Measurements from ENCODE around the gene NPM1.

Gene NPM1

DNA sequence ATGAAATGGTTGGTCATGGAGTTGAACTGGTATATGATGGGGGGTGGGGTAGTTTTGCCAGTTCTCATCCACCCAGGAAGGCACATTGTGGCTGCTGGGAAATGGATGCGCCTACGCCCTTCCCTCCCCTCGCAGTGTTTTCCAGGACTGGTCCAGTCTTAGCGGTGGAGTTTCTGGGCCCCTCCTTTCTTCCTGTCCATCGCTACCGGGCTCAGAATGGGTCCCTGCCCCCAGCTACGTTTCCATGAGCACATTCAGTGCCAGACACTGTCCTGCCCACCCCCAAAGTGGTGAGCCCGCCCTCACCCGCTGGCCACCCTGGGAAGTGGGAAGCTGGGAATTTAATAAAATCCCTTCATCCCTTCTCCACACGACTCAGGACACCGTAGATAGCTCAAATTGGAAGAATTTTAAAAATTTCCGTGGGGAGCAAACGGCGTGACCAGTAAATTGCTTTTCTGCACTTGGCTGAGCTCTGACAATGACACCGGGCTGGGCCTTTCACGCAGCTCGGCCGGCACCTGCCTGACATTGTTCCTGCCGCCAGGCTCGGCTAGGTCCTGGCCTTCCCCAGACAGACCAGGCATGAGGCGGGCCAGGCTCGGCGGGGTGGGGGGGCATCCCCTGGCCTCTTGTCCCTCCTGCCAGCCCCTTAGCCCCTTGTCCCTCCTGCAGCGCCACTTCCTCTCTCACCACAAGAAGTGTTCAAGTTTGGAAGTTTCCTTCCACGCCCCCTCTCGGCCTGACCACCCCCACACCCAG is 35.4 kb downstream of the NPM1 start:
- no peak for ATAC-seq
- TF ChIP-seq SNAI2 (CRISPR knock-in tag; IDR thresholded peaks at IDR 0.05) = no peak
- TF ChIP-seq, protein P1, sequence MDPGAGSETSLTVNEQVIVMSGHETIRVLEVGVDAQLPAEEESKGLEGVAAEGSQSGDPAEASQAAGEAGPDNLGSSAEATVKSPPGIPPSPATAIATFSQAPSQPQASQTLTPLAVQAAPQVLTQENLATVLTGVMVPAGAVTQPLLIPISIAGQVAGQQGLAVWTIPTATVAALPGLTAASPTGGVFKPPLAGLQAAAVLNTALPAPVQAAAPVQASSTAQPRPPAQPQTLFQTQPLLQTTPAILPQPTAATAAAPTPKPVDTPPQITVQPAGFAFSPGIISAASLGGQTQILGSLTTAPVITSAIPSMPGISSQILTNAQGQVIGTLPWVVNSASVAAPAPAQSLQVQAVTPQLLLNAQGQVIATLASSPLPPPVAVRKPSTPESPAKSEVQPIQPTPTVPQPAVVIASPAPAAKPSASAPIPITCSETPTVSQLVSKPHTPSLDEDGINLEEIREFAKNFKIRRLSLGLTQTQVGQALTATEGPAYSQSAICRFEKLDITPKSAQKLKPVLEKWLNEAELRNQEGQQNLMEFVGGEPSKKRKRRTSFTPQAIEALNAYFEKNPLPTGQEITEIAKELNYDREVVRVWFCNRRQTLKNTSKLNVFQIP (CRISPR knock-in tag; IDR thresholded peaks at IDR 0.05; ENCODE audit: borderline replicate concordance, low read depth) = no peak
- TF ChIP-seq BACH2 (CRISPR knock-in tag; IDR thresholded peaks at IDR 0.05; ENCODE audit: borderline replicate concordance) = no peak

DNA sequence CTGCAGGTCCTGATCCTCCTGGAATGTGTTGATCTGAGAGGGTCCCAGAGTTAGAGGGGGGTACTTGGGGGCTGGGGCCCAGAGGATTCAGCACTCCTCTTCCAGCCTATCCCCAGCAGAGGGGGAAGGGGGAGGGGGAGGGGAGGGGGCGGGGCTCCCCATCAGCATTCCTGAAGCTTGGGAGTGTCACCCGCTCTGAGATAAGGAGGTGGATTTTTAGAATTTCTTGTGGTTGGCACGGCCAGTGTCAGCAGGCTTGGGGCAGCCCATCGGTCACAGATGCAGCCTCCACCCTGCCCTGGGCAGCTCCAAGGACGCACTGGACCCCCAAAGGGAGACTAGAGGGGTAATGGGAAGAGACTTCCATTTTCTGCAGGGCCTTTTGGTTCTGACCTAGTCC is 37.1 kb downstream of the NPM1 start:
- TF ChIP-seq OSR1 (CRISPR knock-in tag; IDR thresholded peaks at IDR 0.05) (no peak), ESRRG (CRISPR knock-in tag; IDR thresholded peaks at IDR 0.05) (no peak), BACH2 (CRISPR knock-in tag; IDR thresholded peaks at IDR 0.05; ENCODE audit: borderline replicate concordance) (no peak), ZFP3 (CRISPR knock-in tag; IDR thresholded peaks at IDR 0.05) (no peak), TCF4 (CRISPR knock-in tag; IDR thresholded peaks at IDR 0.05; ENCODE audit: borderline replicate concordance) (no peak), SNAI2 (CRISPR knock-in tag; IDR thresholded peaks at IDR 0.05) (no peak), ZNF8 (CRISPR knock-in tag; IDR thresholded peaks at IDR 0.05) (no peak), ISL1 (CRISPR knock-in tag; IDR thresholded peaks at IDR 0.05) (no peak), PPARA (CRISPR knock-in tag; IDR thresholded peaks at IDR 0.05; ENCODE audit: borderline replicate concordance) (no peak), RARB (CRISPR knock-in tag; IDR thresholded peaks at IDR 0.05) (no peak), ZC3H10 (CRISPR knock-in tag; IDR thresholded peaks at IDR 0.05) (no peak), GLIS3 (CRISPR knock-in tag; IDR thresholded peaks at IDR 0.05) (no peak), ZNF70 (CRISPR knock-in tag; IDR thresholded peaks at IDR 0.05) (no peak), TOX (CRISPR knock-in tag; IDR thresholded peaks at IDR 0.05; ENCODE audit: borderline replicate concordance) (no peak)
- TF ChIP-seq, protein P2, sequence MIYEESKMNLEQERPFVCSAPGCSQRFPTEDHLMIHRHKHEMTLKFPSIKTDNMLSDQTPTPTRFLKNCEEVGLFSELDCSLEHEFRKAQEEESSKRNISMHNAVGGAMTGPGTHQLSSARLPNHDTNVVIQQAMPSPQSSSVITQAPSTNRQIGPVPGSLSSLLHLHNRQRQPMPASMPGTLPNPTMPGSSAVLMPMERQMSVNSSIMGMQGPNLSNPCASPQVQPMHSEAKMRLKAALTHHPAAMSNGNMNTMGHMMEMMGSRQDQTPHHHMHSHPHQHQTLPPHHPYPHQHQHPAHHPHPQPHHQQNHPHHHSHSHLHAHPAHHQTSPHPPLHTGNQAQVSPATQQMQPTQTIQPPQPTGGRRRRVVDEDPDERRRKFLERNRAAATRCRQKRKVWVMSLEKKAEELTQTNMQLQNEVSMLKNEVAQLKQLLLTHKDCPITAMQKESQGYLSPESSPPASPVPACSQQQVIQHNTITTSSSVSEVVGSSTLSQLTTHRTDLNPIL (CRISPR knock-in tag; IDR thresholded peaks at IDR 0.05; ENCODE audit: low read depth) = no peak
- TF ChIP-seq, protein P3, sequence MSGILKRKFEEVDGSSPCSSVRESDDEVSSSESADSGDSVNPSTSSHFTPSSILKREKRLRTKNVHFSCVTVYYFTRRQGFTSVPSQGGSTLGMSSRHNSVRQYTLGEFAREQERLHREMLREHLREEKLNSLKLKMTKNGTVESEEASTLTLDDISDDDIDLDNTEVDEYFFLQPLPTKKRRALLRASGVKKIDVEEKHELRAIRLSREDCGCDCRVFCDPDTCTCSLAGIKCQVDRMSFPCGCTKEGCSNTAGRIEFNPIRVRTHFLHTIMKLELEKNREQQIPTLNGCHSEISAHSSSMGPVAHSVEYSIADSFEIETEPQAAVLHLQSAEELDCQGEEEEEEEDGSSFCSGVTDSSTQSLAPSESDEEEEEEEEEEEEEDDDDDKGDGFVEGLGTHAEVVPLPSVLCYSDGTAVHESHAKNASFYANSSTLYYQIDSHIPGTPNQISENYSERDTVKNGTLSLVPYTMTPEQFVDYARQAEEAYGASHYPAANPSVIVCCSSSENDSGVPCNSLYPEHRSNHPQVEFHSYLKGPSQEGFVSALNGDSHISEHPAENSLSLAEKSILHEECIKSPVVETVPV (CRISPR knock-in tag; IDR thresholded peaks at IDR 0.05) = no peak
- TF ChIP-seq, protein P4, sequence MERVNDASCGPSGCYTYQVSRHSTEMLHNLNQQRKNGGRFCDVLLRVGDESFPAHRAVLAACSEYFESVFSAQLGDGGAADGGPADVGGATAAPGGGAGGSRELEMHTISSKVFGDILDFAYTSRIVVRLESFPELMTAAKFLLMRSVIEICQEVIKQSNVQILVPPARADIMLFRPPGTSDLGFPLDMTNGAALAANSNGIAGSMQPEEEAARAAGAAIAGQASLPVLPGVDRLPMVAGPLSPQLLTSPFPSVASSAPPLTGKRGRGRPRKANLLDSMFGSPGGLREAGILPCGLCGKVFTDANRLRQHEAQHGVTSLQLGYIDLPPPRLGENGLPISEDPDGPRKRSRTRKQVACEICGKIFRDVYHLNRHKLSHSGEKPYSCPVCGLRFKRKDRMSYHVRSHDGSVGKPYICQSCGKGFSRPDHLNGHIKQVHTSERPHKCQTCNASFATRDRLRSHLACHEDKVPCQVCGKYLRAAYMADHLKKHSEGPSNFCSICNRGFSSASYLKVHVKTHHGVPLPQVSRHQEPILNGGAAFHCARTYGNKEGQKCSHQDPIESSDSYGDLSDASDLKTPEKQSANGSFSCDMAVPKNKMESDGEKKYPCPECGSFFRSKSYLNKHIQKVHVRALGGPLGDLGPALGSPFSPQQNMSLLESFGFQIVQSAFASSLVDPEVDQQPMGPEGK (CRISPR knock-in tag; IDR thresholded peaks at IDR 0.05; ENCODE audit: borderline replicate concordance) = no peak
- TF ChIP-seq, protein P1 (CRISPR knock-in tag; IDR thresholded peaks at IDR 0.05; ENCODE audit: borderline replicate concordance, low read depth) = no peak
- no peak for ATAC-seq

DNA sequence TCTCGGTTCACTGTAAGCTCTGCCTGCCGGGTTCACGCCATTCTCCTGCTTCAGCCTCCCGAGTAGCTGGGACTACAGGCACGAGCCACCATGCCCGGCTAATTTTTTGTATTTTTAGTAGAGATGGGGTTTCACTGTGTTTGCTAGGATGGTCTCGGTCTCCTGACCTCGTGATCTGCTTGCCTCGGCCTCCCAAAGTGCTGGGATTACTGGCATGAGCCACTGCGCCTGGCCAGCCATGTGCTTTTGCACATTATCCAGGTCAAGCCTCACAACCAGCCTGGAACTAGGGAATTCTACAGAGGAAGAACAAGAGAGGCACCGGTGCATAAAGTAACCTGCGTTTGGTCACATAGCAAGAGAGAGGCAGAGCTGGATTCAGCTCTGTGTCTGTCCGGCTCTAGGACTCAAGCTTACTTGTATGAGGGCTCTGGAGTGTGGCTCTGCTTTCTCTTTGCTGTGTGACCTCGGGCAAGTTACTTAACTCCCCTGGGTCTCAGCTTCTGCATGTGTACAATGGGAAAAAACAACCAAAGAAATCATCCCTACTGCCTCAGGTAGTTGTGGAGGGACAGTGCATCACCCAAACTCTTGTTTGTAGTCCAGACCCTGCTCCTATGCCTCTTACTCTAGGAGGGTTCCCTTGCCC is 38.1 kb downstream of the NPM1 start:
- no peak for ATAC-seq
- TF ChIP-seq, protein P4 (CRISPR knock-in tag; IDR thresholded peaks at IDR 0.05; ENCODE audit: borderline replicate concordance) = no peak
- TF ChIP-seq GLIS3 (CRISPR knock-in tag; IDR thresholded peaks at IDR 0.05) (no peak), ESRRG (CRISPR knock-in tag; IDR thresholded peaks at IDR 0.05) (no peak), ZNF70 (CRISPR knock-in tag; IDR thresholded peaks at IDR 0.05) (no peak), TCF4 (CRISPR knock-in tag; IDR thresholded peaks at IDR 0.05; ENCODE audit: borderline replicate concordance) (no peak), ARNTL (CRISPR knock-in tag; IDR thresholded peaks at IDR 0.05; ENCODE audit: borderline replicate concordance, low read depth) (no peak), ISL1 (CRISPR knock-in tag; IDR thresholded peaks at IDR 0.05) (no peak), ZFP30 (CRISPR knock-in tag; IDR thresholded peaks at IDR 0.05) (no peak), OSR1 (CRISPR knock-in tag; IDR thresholded peaks at IDR 0.05) (no peak), ZNF565 (CRISPR knock-in tag; conservative IDR thresholded peaks at IDR 0.05; ENCODE audit: low read depth) (no peak), CSDC2 (CRISPR knock-in tag; IDR thresholded peaks at IDR 0.05) (no peak), ZFP3 (CRISPR knock-in tag; IDR thresholded peaks at IDR 0.05) (no peak)
- TF ChIP-seq, protein P1 (CRISPR knock-in tag; IDR thresholded peaks at IDR 0.05; ENCODE audit: borderline replicate concordance, low read depth) = no peak
- TF ChIP-seq, protein P2 (CRISPR knock-in tag; IDR thresholded peaks at IDR 0.05; ENCODE audit: low read depth) = no peak

Measured in SK-N-SH treated with all-trans-retinoic acid at 6 μM for 48 hours (cell line).